Fibroblast of lung (primary cell): Measurements from ENCODE around the gene CBX6. TPM values are rescaled to one million over a fixed set of nuclear protein-coding genes. Genes with fewer than 3 reads are reported as not detected.

ENCODE experiments used
- DNase-seq, 2 donors: peaks; one replicate each; pipeline versions ENCODE4 v3.0.0 to v3.0.0-alpha.2; 2010; ENCODE audit warnings: low read depth in 2 of 2
- H2AFZ ChIP-seq: 2 replicates; pipeline ENCODE4 v1.5.1; 2012; ENCODE audit warnings: low read length, control low read depth, inconsistent platforms
- H3K27ac ChIP-seq: 2 replicates; pipeline ENCODE4 v1.5.1; 2011; ENCODE audit warnings: low read length, control low read depth; ENCODE audit not compliant: insufficient read depth
- H3K27me3 ChIP-seq: 2 replicates; pipeline ENCODE4 v1.5.1; 2011; ENCODE audit warnings: mild to moderate bottlenecking, low read length; ENCODE audit not compliant: control insufficient read depth, insufficient read depth
- H3K36me3 ChIP-seq: 2 replicates; pipeline ENCODE4 v1.5.1; 2011; ENCODE audit warnings: low read length; ENCODE audit not compliant: control insufficient read depth, insufficient read depth
- H3K4me1 ChIP-seq: 2 replicates; pipeline ENCODE4 v1.5.1; 2011; ENCODE audit warnings: low read length; ENCODE audit not compliant: control insufficient read depth, insufficient read depth; ENCODE audit errors: extremely low read depth
- H3K4me2 ChIP-seq: 2 replicates; pipeline ENCODE4 v1.5.1; 2011; ENCODE audit warnings: low read length, control low read depth; ENCODE audit not compliant: insufficient read depth; ENCODE audit errors: extremely low read depth
- H3K4me3 ChIP-seq, 4 experiments: fragments of 200-600 bp in 1 of 4; sonication (generic) in 1 of 4; replicated peaks in 1 of 4; 2 replicates each; pipeline ENCODE4 v1.5.1; 2011 to 2016; ENCODE audit warnings: low read length in 4 of 4, low read depth in 3 of 4, mild to moderate bottlenecking in 3 of 4, control low read depth in 2 of 4, inconsistent platforms in 1 of 4, mixed read lengths in 1 of 4; ENCODE audit not compliant: insufficient read depth in 1 of 4; ENCODE audit errors: control extremely low read depth in 1 of 4
- H3K79me2 ChIP-seq: 2 replicates; pipeline ENCODE4 v1.5.1; 2012; ENCODE audit warnings: mild to moderate bottlenecking, low read length, inconsistent platforms; ENCODE audit not compliant: control insufficient read depth, insufficient read depth
- H3K9ac ChIP-seq: 2 replicates; pipeline ENCODE4 v1.5.1; 2011; ENCODE audit warnings: mild to moderate bottlenecking, low read length, control low read depth; ENCODE audit not compliant: insufficient read depth
- H3K9me3 ChIP-seq: 2 replicates; pipeline ENCODE4 v1.5.1; 2012; ENCODE audit warnings: low read depth, low read length; ENCODE audit not compliant: control insufficient read depth, insufficient read depth
- H4K20me1 ChIP-seq: 2 replicates; pipeline ENCODE4 v1.5.1; 2011; ENCODE audit warnings: low read length; ENCODE audit not compliant: control insufficient read depth, insufficient read depth; ENCODE audit errors: extremely low read depth
- CTCF ChIP-seq, 2 donors: IDR thresholded peaks in 1 of 2; conservative IDR thresholded peaks in 1 of 2; 1 replicate in 1 of 2; 2 replicates in 1 of 2; pipeline ENCODE4 v1.5.1; 2011 to 2012; ENCODE audit warnings: low read length in 2 of 2, control low read depth in 1 of 2, inconsistent platforms in 1 of 2, low read depth in 1 of 2, mild to moderate bottlenecking in 1 of 2
- EZH2 ChIP-seq: IDR thresholded peaks from 2 replicates; pipeline ENCODE4 v1.5.1; 2012; ENCODE audit warnings: low read length, control low read depth, mild to moderate bottlenecking; ENCODE audit errors: missing control alignments
- polyA plus RNA-seq, 2 donors: library from polyadenylated mRNA; depleted of rRNA in 1 of 2; stranded (reverse) in 1 of 2; unstranded in 1 of 2; fragments of >200 nt; gene quantifications; 2 replicates each; pipeline ENCODE4 v1.2.1, GENCODE V29; 2011 to 2012; ENCODE audit warnings: missing spikeins in 1 of 2
- total RNA-seq: library from RNA; depleted of rRNA; stranded (reverse); fragments of >200 nt; gene quantifications from 2 replicates; pipeline ENCODE4 v1.2.1, GENCODE V29; 2014

CBX6 gene
- total and polyA plus RNA-seq, 2 donors (not counting 1 experiment from before 2014, with no cell fraction given) = 20.3 to 53.8 TPM

GRCh38 chr22:38900677-38901076 is 28.7 kb upstream of the CBX6 start:
- no peak overlapping the region for H3K4me2 ChIP-seq
- no peaks in the 10 kb centered on the region for H3K27me3 ChIP-seq
- H3K9ac ChIP-seq = no peak overlapping the region
- TF ChIP-seq CTCF (conservative IDR thresholded peaks at IDR 0.05 in 1 of 2, IDR thresholded peaks at IDR 0.05 in 1 of 2; ENCODE audit: low read depth in 1 of 2, low read length in 2 of 2) (no peak), EZH2 (no peak)
- no peaks in the 10 kb centered on the region for H3K79me2 ChIP-seq
- no peaks in the 10 kb centered on the region for H3K4me1 ChIP-seq
- no peaks in the 10 kb centered on the region for H3K9me3 ChIP-seq
- H3K27ac ChIP-seq = no peak overlapping the region
- H4K20me1 ChIP-seq = no peaks in the 10 kb centered on the region
- no peaks in the 10 kb centered on the region for H3K36me3 ChIP-seq
- DNase-seq = no peak
- no peak overlapping the region for H3K4me3 ChIP-seq
- no peak overlapping the region for H2AFZ ChIP-seq

DNA sequence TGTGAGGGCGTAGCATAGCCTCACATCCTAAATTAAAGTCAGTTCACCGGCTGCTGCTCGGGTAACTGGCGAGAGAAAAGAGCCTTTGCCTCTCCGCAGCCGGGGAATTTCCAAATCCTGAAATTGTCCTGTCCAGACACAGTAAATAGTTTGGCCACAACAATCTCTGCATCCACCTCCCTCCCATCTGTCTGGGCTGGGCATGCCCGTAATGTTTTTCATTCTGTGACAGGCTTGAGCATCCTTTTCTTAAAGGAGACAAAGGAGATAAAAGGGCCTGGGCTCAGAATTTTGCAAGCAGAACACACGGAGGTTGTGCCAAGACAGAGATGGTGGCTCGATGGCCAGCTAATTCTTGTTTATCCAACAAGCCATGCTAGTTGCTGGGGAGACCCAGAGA is 19.2 kb upstream of the CBX6 start:
- H2AFZ ChIP-seq = no peak overlapping the region
- no peak for DNase-seq
- no peaks in the 10 kb centered on the region for H3K4me1 ChIP-seq

DNA sequence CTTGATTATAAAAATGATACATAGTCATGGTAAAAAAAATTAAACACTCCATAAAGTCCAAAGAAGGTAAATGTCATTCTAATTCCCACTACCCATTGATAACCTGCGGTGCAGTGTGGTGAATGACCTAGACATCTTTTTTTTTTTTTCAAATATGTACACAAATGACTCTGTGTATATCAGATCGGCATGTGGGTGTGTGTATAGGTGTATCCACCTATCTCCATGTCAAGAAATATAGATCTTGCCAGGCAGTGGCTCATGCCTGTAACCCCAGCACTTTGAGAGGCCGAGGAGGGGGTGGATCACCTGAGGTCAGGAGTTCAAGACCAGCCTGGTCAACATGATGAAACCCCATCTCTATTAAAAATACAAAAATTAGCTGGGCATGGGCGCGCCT is 18.4 kb upstream of the CBX6 start:
- DNase-seq = no peak
- H2AFZ ChIP-seq = no peak overlapping the region
- H3K4me1 ChIP-seq = no peaks in the 10 kb centered on the region
- H4K20me1 ChIP-seq = no peaks in the 10 kb centered on the region
- no peaks in the 10 kb centered on the region for H3K36me3 ChIP-seq
- H3K4me2 ChIP-seq = no peak overlapping the region
- H3K27me3 ChIP-seq = peaks cover 8% of the 10 kb centered on the region
- no peaks in the 10 kb centered on the region for H3K9me3 ChIP-seq
- H3K9ac ChIP-seq = no peak overlapping the region
- TF ChIP-seq EZH2 = no peak
- no peak for TF ChIP-seq CTCF (conservative IDR thresholded peaks at IDR 0.05 in 1 of 2, IDR thresholded peaks at IDR 0.05 in 1 of 2; ENCODE audit: low read depth in 1 of 2, low read length in 2 of 2)
- H3K79me2 ChIP-seq = no peaks in the 10 kb centered on the region
- no peak overlapping the region for H3K27ac ChIP-seq
- H3K4me3 ChIP-seq = no peak overlapping the region

More for the DNA sequence above, 19.2 kb upstream of the CBX6 start:
- H4K20me1 ChIP-seq = no peaks in the 10 kb centered on the region
- H3K79me2 ChIP-seq = no peaks in the 10 kb centered on the region
- no peak overlapping the region for H3K4me2 ChIP-seq
- H3K27ac ChIP-seq = no peak overlapping the region
- H3K4me3 ChIP-seq = no peak overlapping the region
- H3K27me3 ChIP-seq = peaks cover 8% of the 10 kb centered on the region
- H3K9me3 ChIP-seq = no peaks in the 10 kb centered on the region
- TF ChIP-seq CTCF (conservative IDR thresholded peaks at IDR 0.05 in 1 of 2, IDR thresholded peaks at IDR 0.05 in 1 of 2; ENCODE audit: low read depth in 1 of 2, low read length in 2 of 2) (no peak), EZH2 (no peak)
- no peak overlapping the region for H3K9ac ChIP-seq
- no peaks in the 10 kb centered on the region for H3K36me3 ChIP-seq
